ENCODE data around the gene RNU4-1.
A peak's percentile ranks its signal among the peaks of the same experiment; 100 is the strongest.

Gene RNU4-1

DNA sequence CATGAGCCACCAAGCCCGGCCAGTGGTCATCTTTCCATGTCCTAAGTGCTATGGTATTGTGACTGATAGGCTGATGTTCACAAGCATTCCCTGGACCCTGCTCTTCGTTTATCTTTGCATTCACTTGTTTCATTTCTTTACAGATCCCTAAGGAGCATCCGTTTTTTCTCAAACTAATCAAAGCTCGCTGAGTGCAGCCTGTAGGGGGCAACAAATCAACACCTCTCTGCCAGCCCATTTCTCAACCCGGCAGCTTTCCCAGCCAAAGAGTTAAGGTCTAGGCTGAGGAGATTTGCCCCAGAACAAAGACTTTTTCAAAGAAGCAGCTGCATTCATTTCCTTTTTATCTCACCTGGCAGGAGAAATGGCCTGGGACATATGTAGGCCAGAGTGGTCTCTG is 21.2 kb upstream of the RNU4-1 start:
- Histone ChIP-seq H2AK5ac (ENCODE audit: low read length) (no peak overlapping the region), H3K56ac (ENCODE audit: low read length) (no peak overlapping the region), H2BK120ac (ENCODE audit: low read depth, low read length) (no peak overlapping the region), H3K4ac (ENCODE audit: low read depth, low read length) (no peak overlapping the region), H3K4me1 (ENCODE audit: control insufficient read depth, low read depth, low read length) (peaks cover 2% of the 10 kb centered on the region), H3K4me2 (ENCODE audit: low read length) (no peak overlapping the region), H4K5ac (ENCODE audit: low read length) (no peak overlapping the region), H3K27ac (ENCODE audit: low read depth, low read length) (no peak overlapping the region), H2BK5ac (ENCODE audit: low read length) (no peak overlapping the region), H3K9ac (ENCODE audit: low read length) (no peak overlapping the region), H3K27me3 (ENCODE audit: insufficient read depth, low read length, poor library complexity) (no peaks in the 10 kb centered on the region), H3K79me2 (ENCODE audit: control insufficient read depth, insufficient read depth, low read length) (no peaks in the 10 kb centered on the region), H4K8ac (ENCODE audit: low read depth, low read length) (no peak overlapping the region), H3K36me3 (ENCODE audit: control insufficient read depth, insufficient read depth, low read length) (no peaks in the 10 kb centered on the region), H2BK15ac (replicated peaks; ENCODE audit: low read depth) (no peak overlapping the region), H3K79me1 (ENCODE audit: low read length) (no peaks in the 10 kb centered on the region), H3K4me3 (ENCODE audit: low read length) (no peak overlapping the region), H3K23ac (ENCODE audit: low read length) (no peak overlapping the region), H3K18ac (ENCODE audit: low read length) (no peak overlapping the region)
- WGBS (ENCODE audit: extremely low coverage, insufficient coverage, low lambda C conversion rate) = no CpG with 5 or more reads among the region's 5 CpGs
- peak; percentile 59 for DNase-seq

- Histone ChIP-seq H3K27me3 (ENCODE audit: insufficient read depth, low read length, poor library complexity) (no peaks in the 10 kb centered on the region), H4K5ac (ENCODE audit: low read length) (peak within 1 kb of the TSS; percentile 71), H3K4me2 (ENCODE audit: low read length) (peak within 1 kb of the TSS; percentile 97), H3K36me3 (ENCODE audit: control insufficient read depth, insufficient read depth, low read length) (no peaks in the 10 kb centered on the region), H3K9ac (ENCODE audit: low read length) (peak within 1 kb of the TSS; percentile 86), H2BK5ac (ENCODE audit: low read length) (no peak within 1 kb of the TSS), H2BK120ac (ENCODE audit: low read depth, low read length) (no peak within 1 kb of the TSS), H3K79me2 (ENCODE audit: control insufficient read depth, insufficient read depth, low read length) (no peaks in the 10 kb centered on the region), H3K23ac (ENCODE audit: low read length) (no peak within 1 kb of the TSS), H2AK5ac (ENCODE audit: low read length) (no peak within 1 kb of the TSS), H3K56ac (ENCODE audit: low read length) (peak within 1 kb of the TSS; percentile 95), H3K18ac (ENCODE audit: low read length) (peak within 1 kb of the TSS; percentile 45), H3K4me3 (ENCODE audit: low read length) (peak within 1 kb of the TSS; percentile 95), H3K79me1 (ENCODE audit: low read length) (no peaks in the 10 kb centered on the region), H3K27ac (ENCODE audit: low read depth, low read length) (no peak within 1 kb of the TSS), H3K4ac (ENCODE audit: low read depth, low read length) (no peak within 1 kb of the TSS), H2BK15ac (replicated peaks; ENCODE audit: low read depth) (no peak within 1 kb of the TSS), H3K4me1 (ENCODE audit: control insufficient read depth, low read depth, low read length) (no peaks in the 10 kb centered on the region), H4K8ac (ENCODE audit: low read depth, low read length) (no peak within 1 kb of the TSS)
- peak; percentile 96 for DNase-seq
- no CpG with 5 or more reads among the region's 31 CpGs for WGBS (ENCODE audit: extremely low coverage, insufficient coverage, low lambda C conversion rate)
These were observed 9.2 kb upstream of the RNU4-1 start, which contains the start of gene SIRT4 for GRCh38 chr12:120301962-120302815. Gene SIRT4, plus strand, starts transcription at chr12:120302321. Its CDS starts 1,241 bp downstream, at chr12:120303562.

GRCh38 chr12:120292411-120292660 is 701 bp downstream of the RNU4-1 start:
- H3K23ac ChIP-seq (ENCODE audit: low read length) = no peak overlapping the region

GRCh38 chr12:120290609-120291305 is 2.3 kb downstream of the RNU4-1 start:
- Histone ChIP-seq H2BK5ac (ENCODE audit: low read length) (no peak overlapping the region), H3K27ac (ENCODE audit: low read depth, low read length) (peak overlapping the region; percentile 56), H3K4ac (ENCODE audit: low read depth, low read length) (no peak overlapping the region), H3K56ac (ENCODE audit: low read length) (peak overlapping the region; percentile 58), H3K18ac (ENCODE audit: low read length) (peak overlapping the region; percentile 33), H3K4me3 (ENCODE audit: low read length) (no peak overlapping the region), H3K4me1 (ENCODE audit: control insufficient read depth, low read depth, low read length) (peaks cover 3% of the 10 kb centered on the region), H4K8ac (ENCODE audit: low read depth, low read length) (no peak overlapping the region), H3K79me2 (ENCODE audit: control insufficient read depth, insufficient read depth, low read length) (no peaks in the 10 kb centered on the region), H3K4me2 (ENCODE audit: low read length) (no peak overlapping the region), H2BK15ac (replicated peaks; ENCODE audit: low read depth) (no peak overlapping the region), H4K5ac (ENCODE audit: low read length) (no peak overlapping the region), H3K23ac (ENCODE audit: low read length) (no peak overlapping the region), H2AK5ac (ENCODE audit: low read length) (no peak overlapping the region), H3K27me3 (ENCODE audit: insufficient read depth, low read length, poor library complexity) (no peaks in the 10 kb centered on the region), H3K36me3 (ENCODE audit: control insufficient read depth, insufficient read depth, low read length) (no peaks in the 10 kb centered on the region), H3K9ac (ENCODE audit: low read length) (peak overlapping the region; percentile 45), H3K79me1 (ENCODE audit: low read length) (no peaks in the 10 kb centered on the region), H2BK120ac (ENCODE audit: low read depth, low read length) (no peak overlapping the region)
- DNase-seq = peak; percentile 80
- no CpG with 5 or more reads among the region's 22 CpGs for WGBS (ENCODE audit: extremely low coverage, insufficient coverage, low lambda C conversion rate)

More at GRCh38 chr12:120292411-120292660, 701 bp downstream of the RNU4-1 start:
- Histone ChIP-seq H3K79me2 (ENCODE audit: control insufficient read depth, insufficient read depth, low read length) (no peaks in the 10 kb centered on the region), H3K27ac (ENCODE audit: low read depth, low read length) (peak overlapping the region; percentile 94), H3K18ac (ENCODE audit: low read length) (peak overlapping the region; percentile 60), H3K4me2 (ENCODE audit: low read length) (peak overlapping the region; percentile 56), H3K4me1 (ENCODE audit: control insufficient read depth, low read depth, low read length) (no peaks in the 10 kb centered on the region), H3K79me1 (ENCODE audit: low read length) (no peaks in the 10 kb centered on the region), H2BK5ac (ENCODE audit: low read length) (no peak overlapping the region), H2BK120ac (ENCODE audit: low read depth, low read length) (no peak overlapping the region), H4K5ac (ENCODE audit: low read length) (no peak overlapping the region), H3K4me3 (ENCODE audit: low read length) (no peak overlapping the region), H3K56ac (ENCODE audit: low read length) (peak overlapping the region; percentile 96), H2AK5ac (ENCODE audit: low read length) (no peak overlapping the region), H3K27me3 (ENCODE audit: insufficient read depth, low read length, poor library complexity) (no peaks in the 10 kb centered on the region), H2BK15ac (replicated peaks; ENCODE audit: low read depth) (no peak overlapping the region), H4K8ac (ENCODE audit: low read depth, low read length) (no peak overlapping the region), H3K36me3 (ENCODE audit: control insufficient read depth, insufficient read depth, low read length) (no peaks in the 10 kb centered on the region), H3K4ac (ENCODE audit: low read depth, low read length) (peak overlapping the region; percentile 92), H3K9ac (ENCODE audit: low read length) (peak overlapping the region; percentile 80)
- DNase-seq = no peak
- WGBS (ENCODE audit: extremely low coverage, insufficient coverage, low lambda C conversion rate) = no CpG with 5 or more reads among the region's 17 CpGs

- no peaks in the 10 kb centered on the region for H3K36me3 ChIP-seq (ENCODE audit: control insufficient read depth, insufficient read depth, low read length)
- no peak overlapping the region for H3K4me3 ChIP-seq (ENCODE audit: low read length)
- H3K56ac ChIP-seq (ENCODE audit: low read length) = no peak overlapping the region
- no peak overlapping the region for H2AK5ac ChIP-seq (ENCODE audit: low read length)
- H3K27ac ChIP-seq (ENCODE audit: low read depth, low read length) = no peak overlapping the region
- no peak for DNase-seq
- H3K9ac ChIP-seq (ENCODE audit: low read length) = no peak overlapping the region
- no peak overlapping the region for H3K23ac ChIP-seq (ENCODE audit: low read length)
- no peak overlapping the region for H4K5ac ChIP-seq (ENCODE audit: low read length)
- H2BK15ac ChIP-seq (replicated peaks; ENCODE audit: low read depth) = no peak overlapping the region
- no peak overlapping the region for H2BK120ac ChIP-seq (ENCODE audit: low read depth, low read length)
- no peak overlapping the region for H3K18ac ChIP-seq (ENCODE audit: low read length)
- no peak overlapping the region for H2BK5ac ChIP-seq (ENCODE audit: low read length)
- no peak overlapping the region for H4K8ac ChIP-seq (ENCODE audit: low read depth, low read length)
- no peak overlapping the region for H3K4me2 ChIP-seq (ENCODE audit: low read length)
- peaks cover 3% of the 10 kb centered on the region for H3K4me1 ChIP-seq (ENCODE audit: control insufficient read depth, low read depth, low read length)
- no peaks in the 10 kb centered on the region for H3K79me1 ChIP-seq (ENCODE audit: low read length)
- H3K4ac ChIP-seq (ENCODE audit: low read depth, low read length) = no peak overlapping the region
- no peaks in the 10 kb centered on the region for H3K79me2 ChIP-seq (ENCODE audit: control insufficient read depth, insufficient read depth, low read length)
- H3K27me3 ChIP-seq (ENCODE audit: insufficient read depth, low read length, poor library complexity) = no peaks in the 10 kb centered on the region
- WGBS (ENCODE audit: extremely low coverage, insufficient coverage, low lambda C conversion rate) = no CpG with 5 or more reads among the region's 12 CpGs
These were observed 5.5 kb downstream of the RNU4-1 start for GRCh38 chr12:120287491-120287890.

All from mesendoderm (in vitro differentiated cells).